ENCODE results near the gene ATF3.

GRCh38 chr1:212585210-212585609 lies 23.4 kb upstream of the ATF3 start:
- TF ChIP-seq POLR2A (IDR thresholded peaks at IDR 0.05): no peak
- no peak for TF ChIP-seq CTCF (IDR thresholded peaks at IDR 0.05)
